Measurements from ENCODE around the gene FYB1.

The FYB1 gene

GRCh38 chr5:39143151-39143860 is 76.1 kb downstream of the FYB1 start:
- no peak for DNase-seq (ENCODE audit: low read depth)
- TF ChIP-seq MYC (IDR thresholded peaks at IDR 0.05; ENCODE audit: low read depth, low read length) (no peak), CTCF (IDR thresholded peaks at IDR 0.05; ENCODE audit: low read depth, low read length) (no peak), MAX (IDR thresholded peaks at IDR 0.05; ENCODE audit: low read depth, low read length) (no peak), POLR2A (IDR thresholded peaks at IDR 0.05; ENCODE audit: extremely low read depth, insufficient read length) (no peak)
- H3K4me3 ChIP-seq (ENCODE audit: low read depth, low read length): no peak overlapping the region

GRCh38 chr5:39140558-39141168 is 78.7 kb downstream of the FYB1 start:
- TF ChIP-seq MAX (IDR thresholded peaks at IDR 0.05; ENCODE audit: low read depth, low read length): no peak
- no peak for TF ChIP-seq CTCF (IDR thresholded peaks at IDR 0.05; ENCODE audit: low read depth, low read length)
- no peak for TF ChIP-seq POLR2A (IDR thresholded peaks at IDR 0.05; ENCODE audit: extremely low read depth, insufficient read length)
- TF ChIP-seq MYC (IDR thresholded peaks at IDR 0.05; ENCODE audit: low read depth, low read length): no peak
- H3K4me3 ChIP-seq (ENCODE audit: low read depth, low read length): no peak overlapping the region
- DNase-seq (ENCODE audit: low read depth): no peak

- H3K4me3 ChIP-seq (ENCODE audit: low read depth, low read length): no peak overlapping the region
- no peak for TF ChIP-seq POLR2A (IDR thresholded peaks at IDR 0.05; ENCODE audit: extremely low read depth, insufficient read length)
- TF ChIP-seq MAX (IDR thresholded peaks at IDR 0.05; ENCODE audit: low read depth, low read length): no peak
- TF ChIP-seq MYC (IDR thresholded peaks at IDR 0.05; ENCODE audit: low read depth, low read length): no peak
- no peak for TF ChIP-seq CTCF (IDR thresholded peaks at IDR 0.05; ENCODE audit: low read depth, low read length)
- DNase-seq (ENCODE audit: low read depth): no peak
Observed at GRCh38 chr5:39138892-39139291, 80.5 kb downstream of the FYB1 start.

- no peak overlapping the region for H3K4me3 ChIP-seq (ENCODE audit: low read depth, low read length)
- TF ChIP-seq CTCF (IDR thresholded peaks at IDR 0.05; ENCODE audit: low read depth, low read length): no peak
- TF ChIP-seq POLR2A (IDR thresholded peaks at IDR 0.05; ENCODE audit: extremely low read depth, insufficient read length): no peak
- no peak for TF ChIP-seq MYC (IDR thresholded peaks at IDR 0.05; ENCODE audit: low read depth, low read length)
- no peak for TF ChIP-seq MAX (IDR thresholded peaks at IDR 0.05; ENCODE audit: low read depth, low read length)
- DNase-seq (ENCODE audit: low read depth): peak; percentile 4
Observed at GRCh38 chr5:39137819-39138451, 81.4 kb downstream of the FYB1 start.

- no peak for DNase-seq (ENCODE audit: low read depth)
- no peak for TF ChIP-seq POLR2A (IDR thresholded peaks at IDR 0.05; ENCODE audit: extremely low read depth, insufficient read length)
- H3K4me3 ChIP-seq (ENCODE audit: low read depth, low read length): no peak overlapping the region
Observed at GRCh38 chr5:39137391-39137790, 82.0 kb downstream of the FYB1 start.

- no peak overlapping the region for H3K4me3 ChIP-seq (ENCODE audit: low read depth, low read length)
- no peak for DNase-seq (ENCODE audit: low read depth)
- no peak for TF ChIP-seq MYC (IDR thresholded peaks at IDR 0.05; ENCODE audit: low read depth, low read length)
- TF ChIP-seq MAX (IDR thresholded peaks at IDR 0.05; ENCODE audit: low read depth, low read length): no peak
- no peak for TF ChIP-seq POLR2A (IDR thresholded peaks at IDR 0.05; ENCODE audit: extremely low read depth, insufficient read length)
- no peak for TF ChIP-seq CTCF (IDR thresholded peaks at IDR 0.05; ENCODE audit: low read depth, low read length)
Observed at GRCh38 chr5:39132792-39133191, 86.6 kb downstream of the FYB1 start.

All from NB4 (cell line).